IPS DF 6.9 (cell line): Measurements from ENCODE around the gene CADM1.

Source experiments
- DNase-seq: peaks from one replicate; pipeline ENCODE4 v3.0.0-alpha.2; 2013; ENCODE audit warnings: low read depth, low spot score
- H3K27ac ChIP-seq: one replicate; pipeline ENCODE4 v1.5.1; 2013; ENCODE audit warnings: low read length, control low read depth
- H3K27me3 ChIP-seq: 2 replicates; pipeline ENCODE4 v1.6.1; 2013; ENCODE audit warnings: mild to moderate bottlenecking, low read length; ENCODE audit not compliant: control insufficient read depth, insufficient read depth
- H3K36me3 ChIP-seq: 2 replicates; pipeline ENCODE4 v1.6.1; 2013; ENCODE audit warnings: low read length; ENCODE audit not compliant: control insufficient read depth, insufficient read depth
- H3K4me1 ChIP-seq: 2 replicates; pipeline ENCODE4 v1.6.1; 2013; ENCODE audit warnings: low read length; ENCODE audit not compliant: control insufficient read depth, insufficient read depth
- H3K4me3 ChIP-seq: 2 replicates; pipeline ENCODE4 v1.5.1; 2013; ENCODE audit warnings: mild to moderate bottlenecking, low read length
- H3K9me3 ChIP-seq: 2 replicates; pipeline ENCODE4 v1.6.1; 2013; ENCODE audit warnings: low read length, inconsistent platforms; ENCODE audit not compliant: control insufficient read depth, insufficient read depth
- WGBS: extraction: QIAGEN DNeasy Blood & Tissue Kit; methylation state at CpG from one replicate; pipeline ENCODE4 v1.1.7; 2013; ENCODE audit warnings: mixed read lengths, missing lambda C conversion rate; ENCODE audit not compliant: insufficient read length, insufficient coverage; 5-methylcytosine and 5-hydroxymethylcytosine counted together

The CADM1 gene

DNA sequence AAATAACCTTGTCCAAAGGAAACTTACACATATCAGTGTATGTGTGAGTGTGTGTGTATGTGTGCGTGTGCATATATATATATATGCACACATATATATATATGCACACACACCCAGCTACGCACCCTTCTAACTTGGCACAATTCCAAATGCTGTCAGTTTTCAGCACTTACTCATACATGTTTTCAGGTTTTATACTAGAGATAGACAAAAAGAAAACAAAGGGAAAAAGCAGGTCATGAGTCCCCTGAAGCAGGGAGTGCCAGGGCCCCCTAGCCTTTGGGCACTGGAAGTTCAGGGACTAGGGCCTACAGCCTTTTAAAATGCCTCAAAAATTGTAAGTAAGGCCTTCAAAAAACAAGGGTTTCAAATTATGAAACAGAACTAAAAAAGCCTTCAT is 265.4 kb downstream of the CADM1 start:
- H3K4me3 ChIP-seq, result no peak overlapping the region
- no peaks in the 10 kb centered on the region for H3K36me3 ChIP-seq
- no peak for DNase-seq
- no peaks in the 10 kb centered on the region for H3K27me3 ChIP-seq
- no CpG with 5 or more reads among the region's 2 CpGs for WGBS
- no peak overlapping the region for H3K27ac ChIP-seq
- no peaks in the 10 kb centered on the region for H3K4me1 ChIP-seq
- no peaks in the 10 kb centered on the region for H3K9me3 ChIP-seq

GRCh38 chr11:115238086-115238485 is 266.1 kb downstream of the CADM1 start:
- no peaks in the 10 kb centered on the region for H3K27me3 ChIP-seq
- H3K27ac ChIP-seq, result no peak overlapping the region
- no peak overlapping the region for H3K4me3 ChIP-seq
- no peaks in the 10 kb centered on the region for H3K4me1 ChIP-seq
- H3K9me3 ChIP-seq, result no peaks in the 10 kb centered on the region
- WGBS, result no CpG with 5 or more reads among the region's 4 CpGs
- no peak for DNase-seq
- no peaks in the 10 kb centered on the region for H3K36me3 ChIP-seq

DNA sequence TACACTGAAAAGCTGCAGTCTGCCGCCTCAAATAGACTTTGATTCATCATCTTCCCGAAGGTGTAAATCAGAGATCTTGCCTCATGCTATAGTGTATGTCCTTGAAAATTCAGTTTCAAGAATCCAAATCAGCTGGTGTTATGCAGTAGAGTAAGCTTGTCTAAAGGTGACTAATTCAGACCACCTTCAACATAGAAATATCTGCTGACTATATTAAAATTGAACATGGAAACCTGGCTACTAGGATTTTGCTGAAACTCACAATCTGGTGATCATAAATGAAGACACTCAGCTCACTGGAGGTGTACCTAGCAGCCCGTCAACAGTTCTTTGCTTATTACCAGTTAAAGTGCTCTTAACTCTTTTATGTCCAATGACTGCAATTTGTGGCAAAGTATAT is 266.6 kb downstream of the CADM1 start:
- Histone ChIP-seq H3K9me3 (no peaks in the 10 kb centered on the region), H3K27me3 (no peaks in the 10 kb centered on the region), H3K4me3 (no peak overlapping the region), H3K36me3 (no peaks in the 10 kb centered on the region), H3K4me1 (no peaks in the 10 kb centered on the region), H3K27ac (no peak overlapping the region)
- DNase-seq, result no peak
- no CpG with 5 or more reads among the region's 3 CpGs for WGBS

- no CpG with 5 or more reads among the region's 4 CpGs for WGBS
- Histone ChIP-seq H3K27me3 (no peaks in the 10 kb centered on the region), H3K27ac (no peak overlapping the region), H3K4me1 (no peaks in the 10 kb centered on the region), H3K4me3 (no peak overlapping the region), H3K9me3 (no peaks in the 10 kb centered on the region), H3K36me3 (no peaks in the 10 kb centered on the region)
- no peak for DNase-seq
Measured at GRCh38 chr11:115234794-115235193, 269.4 kb downstream of the CADM1 start.

DNA sequence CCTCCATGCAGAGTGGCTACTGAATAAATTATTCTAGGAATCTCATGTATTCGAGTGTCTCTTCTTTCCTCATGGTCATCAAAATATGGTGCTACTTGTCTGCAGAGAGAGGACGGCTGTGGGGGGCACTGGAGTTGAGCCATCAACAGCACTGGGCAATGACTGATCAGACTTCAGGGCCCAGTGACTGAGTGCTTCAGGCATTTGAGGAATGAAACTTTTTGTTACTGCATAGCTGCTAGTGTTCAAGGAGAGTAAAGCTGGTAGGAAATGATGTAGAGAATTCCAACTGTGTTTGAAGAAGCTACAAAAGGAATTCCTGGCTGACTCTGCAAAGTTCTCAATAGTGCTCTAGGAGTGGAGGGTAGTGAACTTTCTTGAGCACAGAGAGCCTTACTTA is 277.7 kb downstream of the CADM1 start:
- WGBS, result no CpG with 5 or more reads among the region's 2 CpGs
- H3K36me3 ChIP-seq, result no peaks in the 10 kb centered on the region
- H3K27ac ChIP-seq, result no peak overlapping the region
- H3K9me3 ChIP-seq, result no peaks in the 10 kb centered on the region
- H3K4me1 ChIP-seq, result peaks cover 4% of the 10 kb centered on the region; the same call in 1 of the 2 replicates
- H3K4me3 ChIP-seq, result no peak overlapping the region
- H3K27me3 ChIP-seq, result no peaks in the 10 kb centered on the region
- DNase-seq, result peak; percentile 66

GRCh38 chr11:115224551-115224950 is 279.7 kb downstream of the CADM1 start:
- peaks cover 4% of the 10 kb centered on the region; the same call in 1 of the 2 replicates for H3K4me1 ChIP-seq
- WGBS, result no CpG with 5 or more reads among the region's 4 CpGs
- DNase-seq, result no peak
- H3K4me3 ChIP-seq, result no peak overlapping the region
- H3K36me3 ChIP-seq, result no peaks in the 10 kb centered on the region
- H3K27ac ChIP-seq, result no peak overlapping the region
- no peaks in the 10 kb centered on the region for H3K27me3 ChIP-seq
- H3K9me3 ChIP-seq, result no peaks in the 10 kb centered on the region

DNA sequence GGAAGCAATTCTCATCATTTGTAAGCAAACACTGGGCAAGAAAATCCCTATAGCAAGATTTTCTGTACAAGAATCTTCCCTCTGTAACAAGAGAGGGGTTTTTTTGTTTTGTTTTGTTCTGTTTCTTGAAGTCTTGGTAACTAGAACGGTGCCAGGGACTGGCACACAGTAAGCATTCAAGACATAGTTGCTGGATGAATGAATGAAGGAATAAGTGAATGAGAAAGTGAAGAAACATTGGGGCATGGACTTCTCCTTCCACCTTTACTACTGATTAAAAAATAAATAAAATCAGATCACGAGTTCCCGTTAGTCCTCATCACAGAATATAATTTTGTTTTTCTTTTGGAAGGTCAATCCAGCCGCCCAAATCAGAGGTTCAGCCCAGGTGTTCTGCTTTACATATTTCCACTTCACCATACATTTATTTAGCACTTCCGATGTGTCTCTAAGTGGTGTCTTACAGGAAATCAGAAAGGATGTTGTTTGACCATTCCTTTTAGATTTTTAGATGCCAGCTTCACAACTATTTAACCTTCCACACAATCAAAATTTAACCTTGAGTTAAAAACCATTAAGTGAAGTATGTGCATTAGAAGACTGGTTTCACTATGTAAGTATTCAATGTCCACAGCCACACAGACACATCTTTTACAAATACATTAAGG is 281.2 kb downstream of the CADM1 start:
- Histone ChIP-seq H3K4me3 (no peak overlapping the region), H3K4me1 (peaks cover 4% of the 10 kb centered on the region; the same call in 1 of the 2 replicates), H3K27ac (no peak overlapping the region), H3K9me3 (no peaks in the 10 kb centered on the region), H3K36me3 (no peaks in the 10 kb centered on the region), H3K27me3 (no peaks in the 10 kb centered on the region)
- no peak for DNase-seq
- no CpG with 5 or more reads among the region's 5 CpGs for WGBS

DNA sequence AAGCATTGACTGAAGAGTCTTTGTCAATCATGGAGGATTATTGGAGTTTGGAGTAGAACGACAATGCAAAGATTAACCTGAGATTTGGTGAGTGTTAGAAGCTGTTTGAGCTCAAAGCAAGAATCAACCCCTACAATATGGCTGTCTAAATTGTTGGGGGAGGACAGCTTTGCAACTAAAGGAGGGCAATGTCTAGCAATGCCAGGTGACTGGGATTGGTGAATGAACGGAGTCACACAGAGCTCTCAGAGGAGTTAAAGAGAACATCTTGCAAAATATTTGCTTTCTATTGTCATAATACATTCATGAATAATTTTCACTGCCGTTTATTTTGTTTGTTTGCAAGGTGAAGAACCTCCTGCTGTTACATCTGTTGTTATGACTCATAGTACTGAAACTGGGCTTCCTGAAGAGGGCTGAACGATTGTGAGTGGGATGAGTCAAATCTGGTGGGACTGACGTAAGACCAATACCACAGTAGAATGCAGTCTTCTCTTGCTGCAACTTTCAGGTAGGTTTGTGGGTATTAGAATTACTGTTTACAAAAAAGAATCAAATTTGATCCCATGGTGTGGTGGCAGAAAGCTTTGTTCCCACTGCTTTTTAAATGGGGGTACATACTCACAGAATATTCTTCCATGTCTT is 281.9 kb downstream of the CADM1 start:
- no peak overlapping the region for H3K4me3 ChIP-seq
- H3K27ac ChIP-seq, result no peak overlapping the region
- H3K27me3 ChIP-seq, result no peaks in the 10 kb centered on the region
- H3K4me1 ChIP-seq, result peaks cover 4% of the 10 kb centered on the region; the same call in 1 of the 2 replicates
- DNase-seq, result no peak
- H3K36me3 ChIP-seq, result no peaks in the 10 kb centered on the region
- WGBS, result no CpG with 5 or more reads among the region's 5 CpGs
- H3K9me3 ChIP-seq, result no peaks in the 10 kb centered on the region

GRCh38 chr11:115221461-115222069 is 282.6 kb downstream of the CADM1 start:
- Histone ChIP-seq H3K27me3 (no peaks in the 10 kb centered on the region), H3K4me1 (peaks cover 4% of the 10 kb centered on the region; the same call in 1 of the 2 replicates), H3K27ac (no peak overlapping the region), H3K4me3 (no peak overlapping the region), H3K36me3 (no peaks in the 10 kb centered on the region), H3K9me3 (no peaks in the 10 kb centered on the region)
- no peak for DNase-seq
- whole genome bisulfite sequencing, result no CpG with 5 or more reads among the region's 2 CpGs

DNA sequence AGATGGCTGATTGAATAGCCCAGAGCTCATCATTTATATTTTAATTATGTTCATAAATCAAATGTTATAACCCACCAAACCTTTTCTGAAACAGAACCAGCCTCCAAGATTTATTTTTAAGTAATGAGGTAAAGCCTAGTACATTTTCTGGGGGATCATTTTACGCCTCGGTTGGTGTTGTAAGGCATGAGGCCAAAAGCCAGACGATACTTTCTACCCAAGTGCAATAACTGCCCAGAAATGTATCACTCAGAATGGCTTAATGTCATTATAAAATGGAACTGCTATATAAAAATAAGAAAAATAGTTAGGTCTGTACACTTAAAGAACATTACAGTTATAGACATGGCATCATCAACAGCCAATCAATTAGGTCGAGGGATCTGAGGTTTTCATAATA is 283.3 kb downstream of the CADM1 start:
- Histone ChIP-seq H3K9me3 (no peaks in the 10 kb centered on the region), H3K36me3 (no peaks in the 10 kb centered on the region), H3K27me3 (no peaks in the 10 kb centered on the region), H3K4me3 (no peak overlapping the region), H3K27ac (no peak overlapping the region), H3K4me1 (peaks cover 3% of the 10 kb centered on the region; the same call in 1 of the 2 replicates)
- no peak for DNase-seq
- WGBS, result no CpG with 5 or more reads among the region's 4 CpGs
